Sigmoid colon (tissue), 7 donors: Measurements from ENCODE around the gene RGSL1. TPM values are rescaled to one million over a fixed set of nuclear protein-coding genes. Genes with fewer than 3 reads are reported as not detected.

Experiments used
- DNase-seq: peaks from one replicate; pipeline ENCODE4 v3.0.0-alpha.2; 2019
- H3K27ac ChIP-seq, 4 donors: fragments of 200-600 bp; sonication (generic); one replicate each; pipeline ENCODE4 v1.5.1; 2016 to 2019; ENCODE audit warnings: mild to moderate bottlenecking in 1 of 4
- H3K27me3 ChIP-seq, 3 donors: fragments of 200-600 bp; sonication (generic); one replicate each; pipeline ENCODE4 v1.5.1; 2019; ENCODE audit warnings: mild to moderate bottlenecking in 1 of 3
- H3K36me3 ChIP-seq, 4 donors: fragments of 200-600 bp; sonication (generic); one replicate each; pipeline ENCODE4 v1.5.1; 2016 to 2019
- H3K4me1 ChIP-seq, 4 donors: fragments of 200-600 bp; sonication (generic); one replicate each; pipeline ENCODE4 v1.5.1; 2017 to 2019
- H3K4me3 ChIP-seq, 4 donors: fragments of 200-600 bp; sonication (generic); one replicate each; pipeline ENCODE4 v1.5.1; 2017 to 2019; ENCODE audit warnings: mild to moderate bottlenecking in 2 of 4, moderate library complexity in 1 of 4
- H3K9me3 ChIP-seq, 4 donors: fragments of 200-600 bp in 3 of 4; sonication (generic) in 3 of 4; one replicate each; pipeline versions ENCODE4 v1.5.1 to v1.6.1; 2013 to 2019
- EP300 ChIP-seq, 4 donors: sonication (generic); formaldehyde crosslinking; IDR thresholded peaks; one replicate each; pipeline ENCODE4 v1.6.1; 2017; ENCODE audit warnings: antibody characterized with exemption in 4 of 4
- POLR2A ChIP-seq, 2 donors: fragments of 450-650 bp; IDR thresholded peaks; one replicate each; pipeline ENCODE4 v1.6.1; 2016; ENCODE audit warnings: antibody characterized with exemption in 2 of 2, mild to moderate bottlenecking in 2 of 2, moderate library complexity in 2 of 2
- POLR2AphosphoS5 ChIP-seq, 4 donors: sonication (generic); formaldehyde crosslinking; IDR thresholded peaks; one replicate each; pipeline ENCODE4 v1.6.1; 2017; ENCODE audit warnings: antibody characterized with exemption in 4 of 4
- WGBS, 2 donors: extraction: QIAGEN DNeasy Blood & Tissue Kit; methylation state at CpG; one replicate each; pipeline ENCODE4 v1.1.7; 2013; 5-methylcytosine and 5-hydroxymethylcytosine counted together
- intact Hi-C: fragments of 100-400 bp; cut with DNase I; formaldehyde crosslinking; loops from one replicate; pipeline ENCODE4 v1.15.1; 2023
- polyA plus RNA-seq, 3 donors: library from polyadenylated mRNA; stranded (reverse); fragments of 200-250 nt; gene quantifications; one replicate each; pipeline ENCODE4 v1.2.3, GENCODE V29; 2013
- small RNA-seq, 3 donors: library from RNA; depleted of rRNA; stranded (forward); fragments of <200 nt; gene quantifications; one replicate each; pipeline ENCODE3, GENCODE V24; 2016
- total RNA-seq, 4 donors: library from RNA; depleted of rRNA; stranded (reverse); fragments of >200 nt; gene quantifications; one replicate each; pipeline ENCODE4 v1.1.0, GENCODE V29; 2016
- TF ChIP-seq, protein P1 (sequence below), 4 experiments: fragments of 450-650 bp in 3 of 4; fragments of 200-600 bp in 1 of 4; IDR thresholded peaks; one replicate each; pipeline ENCODE4 v1.5.1; 2016 to 2019; ENCODE audit warnings: antibody characterized with exemption in 4 of 4, mild to moderate bottlenecking in 3 of 4, moderate library complexity in 2 of 4
- donor health status: healthy with polysubstance abuse.
- donor health status: Bipolar disorder and iron deficiency.
- donor health status: healthy.

RGSL1 gene
- total and polyA plus RNA-seq, 7 donors = not detected

DNA sequence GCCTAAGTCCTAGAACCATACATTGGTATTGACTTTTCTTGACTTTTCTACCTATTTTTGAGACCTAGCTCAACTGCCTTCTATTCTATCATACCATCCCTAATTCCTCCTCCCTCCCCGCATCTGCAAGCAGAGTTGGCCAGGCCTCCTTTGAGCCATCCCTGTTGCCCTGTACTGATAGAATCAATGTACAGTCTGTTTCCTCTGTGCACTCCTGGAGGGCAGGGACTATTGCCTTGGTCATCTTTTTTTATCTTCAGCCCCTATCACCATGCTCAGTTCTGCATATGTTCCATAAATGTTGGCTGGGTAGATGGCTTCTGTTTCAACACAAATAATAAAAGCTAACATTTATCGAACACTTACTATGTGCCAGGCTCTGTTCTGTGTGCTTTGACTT lies 158.3 kb downstream of the RGSL1 start:
- intact Hi-C loops = no loop called here
- no peak overlapping the region for H3K4me3 ChIP-seq
- no peaks in the 10 kb centered on the region for H3K27me3 ChIP-seq
- peaks cover 0 to 16% (median 15%) of the 10 kb centered on the region in 4 donors for H3K4me1 ChIP-seq
- WGBS, 2 donors = 45 to 87% methylated on average over 2 of the region's 2 CpGs
- H3K27ac ChIP-seq = no peak overlapping the region
- no peak for DNase-seq
- no peak for TF ChIP-seq EP300 (IDR thresholded peaks at IDR 0.05)
- TF ChIP-seq, protein P1, sequence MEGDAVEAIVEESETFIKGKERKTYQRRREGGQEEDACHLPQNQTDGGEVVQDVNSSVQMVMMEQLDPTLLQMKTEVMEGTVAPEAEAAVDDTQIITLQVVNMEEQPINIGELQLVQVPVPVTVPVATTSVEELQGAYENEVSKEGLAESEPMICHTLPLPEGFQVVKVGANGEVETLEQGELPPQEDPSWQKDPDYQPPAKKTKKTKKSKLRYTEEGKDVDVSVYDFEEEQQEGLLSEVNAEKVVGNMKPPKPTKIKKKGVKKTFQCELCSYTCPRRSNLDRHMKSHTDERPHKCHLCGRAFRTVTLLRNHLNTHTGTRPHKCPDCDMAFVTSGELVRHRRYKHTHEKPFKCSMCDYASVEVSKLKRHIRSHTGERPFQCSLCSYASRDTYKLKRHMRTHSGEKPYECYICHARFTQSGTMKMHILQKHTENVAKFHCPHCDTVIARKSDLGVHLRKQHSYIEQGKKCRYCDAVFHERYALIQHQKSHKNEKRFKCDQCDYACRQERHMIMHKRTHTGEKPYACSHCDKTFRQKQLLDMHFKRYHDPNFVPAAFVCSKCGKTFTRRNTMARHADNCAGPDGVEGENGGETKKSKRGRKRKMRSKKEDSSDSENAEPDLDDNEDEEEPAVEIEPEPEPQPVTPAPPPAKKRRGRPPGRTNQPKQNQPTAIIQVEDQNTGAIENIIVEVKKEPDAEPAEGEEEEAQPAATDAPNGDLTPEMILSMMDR (IDR thresholded peaks at IDR 0.05) = no peak
- no peak for TF ChIP-seq POLR2AphosphoS5 (IDR thresholded peaks at IDR 0.05)
- no peak for TF ChIP-seq POLR2A (IDR thresholded peaks at IDR 0.05)
- no peaks in the 10 kb centered on the region for H3K36me3 ChIP-seq
- no peaks in the 10 kb centered on the region for H3K9me3 ChIP-seq

DNA sequence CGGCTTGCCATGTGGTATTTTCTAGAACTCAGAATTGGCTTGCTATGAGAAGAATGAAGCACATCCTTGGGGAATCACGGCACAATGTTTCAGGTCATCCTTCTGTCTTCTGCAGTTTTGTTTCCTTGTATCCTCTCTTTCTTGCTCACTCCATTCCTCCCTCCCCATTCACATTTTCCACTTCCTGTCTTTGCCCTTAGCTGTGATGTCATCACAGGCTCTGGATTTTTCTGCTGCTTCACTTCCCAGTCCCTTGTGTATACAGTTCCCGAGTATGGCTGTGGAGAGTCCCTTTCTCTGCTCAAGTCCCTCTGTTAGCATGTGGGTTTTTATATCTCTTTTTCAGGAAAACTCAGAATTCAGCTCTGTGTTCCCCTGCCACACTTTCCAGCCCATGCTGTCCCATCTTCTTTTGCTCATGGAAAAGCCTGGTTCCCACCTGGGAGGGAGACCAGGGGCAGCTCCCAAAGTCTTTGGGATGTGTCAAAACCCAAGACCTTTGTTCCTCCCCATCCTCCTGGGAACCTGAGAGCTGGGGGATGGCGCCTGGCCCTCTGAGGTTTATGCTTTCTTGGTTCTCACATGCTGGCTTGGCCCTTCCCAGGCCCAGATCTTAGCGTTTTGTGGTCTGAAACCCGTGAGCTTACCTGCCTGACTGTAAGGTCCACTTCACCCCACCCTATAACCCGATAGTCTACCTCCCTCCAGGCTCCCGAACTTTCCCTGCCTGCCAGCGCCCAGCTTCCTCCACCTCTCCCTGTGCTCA lies 159.1 kb downstream of the RGSL1 start:
- H3K9me3 ChIP-seq = no peaks in the 10 kb centered on the region
- WGBS, 2 donors = 85 to 88% methylated on average over 9 of the region's 9 CpGs
- intact Hi-C loops = no loop called here
- H3K27me3 ChIP-seq = no peaks in the 10 kb centered on the region
- no peaks in the 10 kb centered on the region for H3K36me3 ChIP-seq
- H3K4me3 ChIP-seq = no peak overlapping the region
- DNase-seq = no peak
- H3K4me1 ChIP-seq = peaks cover 0 to 11% (median 8%) of the 10 kb centered on the region in 4 donors
- peak overlapping the region in 1 of 4 donors; percentile 37 for H3K27ac ChIP-seq
- TF ChIP-seq, protein P1 (IDR thresholded peaks at IDR 0.05) = no peak
- no peak for TF ChIP-seq EP300 (IDR thresholded peaks at IDR 0.05)
- no peak for TF ChIP-seq POLR2A (IDR thresholded peaks at IDR 0.05)
- TF ChIP-seq POLR2AphosphoS5 (IDR thresholded peaks at IDR 0.05) = peak in 1 of 4 donors; percentile 18

Small RNA genes within 50 kb of the gene (small RNA-seq; reads per million reads assigned to genes)
- gene RF00017 = 0 reads per million in 3 donors

Other genes starting within 250 kb of the RGSL1 start
- 1,000 to 10,000 TPM in 3 of 4 donors, 100 to 1,000 TPM in 1; 757 to 1,489 (median 1,456) TPM for gene GLUL, start 58.4 kb upstream of the RGSL1 start, total RNA-seq
- gene GLUL, start 58.4 kb upstream of the RGSL1 start, polyA plus RNA-seq = 100 to 1,000 TPM; 414 to 642 (median 638) TPM
- not detected for gene TEDDM1, start 49.5 kb upstream of the RGSL1 start, total RNA-seq
- gene TEDDM1, start 49.5 kb upstream of the RGSL1 start, polyA plus RNA-seq = not detected
- 1 to 10 TPM; 6.2 to 10.0 (median 7.5) TPM for gene RNASEL, start 139.1 kb downstream of the RGSL1 start, total RNA-seq
- gene RNASEL, start 139.1 kb downstream of the RGSL1 start, polyA plus RNA-seq = 1 to 10 TPM; 6.0 to 8.1 (median 7.4) TPM
- gene RGS16, start 154.2 kb downstream of the RGSL1 start, total RNA-seq = 10 to 100 TPM in 1 of 4 donors, 1 to 10 TPM in 2, under 1 TPM in 1; 0.83 to 12.4 (median 2.6) TPM
- gene RGS16, start 154.2 kb downstream of the RGSL1 start, polyA plus RNA-seq = 1 to 10 TPM in 2 of 3 donors, under 1 TPM in 1; 0.46 to 4.4 (median 1.2) TPM
- under 1 TPM in 1 of 4 donors, not detected in 3; 0.54 TPM for gene RGS8, start 234.4 kb downstream of the RGSL1 start, total RNA-seq
- under 1 TPM in 2 of 3 donors, not detected in 1; under 0.01 to 0.04 TPM for gene RGS8, start 234.4 kb downstream of the RGSL1 start, polyA plus RNA-seq